AG09319 (cell line): Measurements from ENCODE around the gene GRIN2D.

Source experiments
- DNase-seq: peaks from one replicate; pipeline ENCODE4 v3.0.0-alpha.2; 2010; ENCODE audit warnings: low read depth; ENCODE audit errors: extremely low read depth
- CTCF ChIP-seq: IDR thresholded peaks from 2 replicates; pipeline ENCODE4 v1.5.1; 2011; ENCODE audit warnings: low read depth, mild to moderate bottlenecking, inconsistent platforms, low read length, moderate library complexity

GRIN2D gene

DNA sequence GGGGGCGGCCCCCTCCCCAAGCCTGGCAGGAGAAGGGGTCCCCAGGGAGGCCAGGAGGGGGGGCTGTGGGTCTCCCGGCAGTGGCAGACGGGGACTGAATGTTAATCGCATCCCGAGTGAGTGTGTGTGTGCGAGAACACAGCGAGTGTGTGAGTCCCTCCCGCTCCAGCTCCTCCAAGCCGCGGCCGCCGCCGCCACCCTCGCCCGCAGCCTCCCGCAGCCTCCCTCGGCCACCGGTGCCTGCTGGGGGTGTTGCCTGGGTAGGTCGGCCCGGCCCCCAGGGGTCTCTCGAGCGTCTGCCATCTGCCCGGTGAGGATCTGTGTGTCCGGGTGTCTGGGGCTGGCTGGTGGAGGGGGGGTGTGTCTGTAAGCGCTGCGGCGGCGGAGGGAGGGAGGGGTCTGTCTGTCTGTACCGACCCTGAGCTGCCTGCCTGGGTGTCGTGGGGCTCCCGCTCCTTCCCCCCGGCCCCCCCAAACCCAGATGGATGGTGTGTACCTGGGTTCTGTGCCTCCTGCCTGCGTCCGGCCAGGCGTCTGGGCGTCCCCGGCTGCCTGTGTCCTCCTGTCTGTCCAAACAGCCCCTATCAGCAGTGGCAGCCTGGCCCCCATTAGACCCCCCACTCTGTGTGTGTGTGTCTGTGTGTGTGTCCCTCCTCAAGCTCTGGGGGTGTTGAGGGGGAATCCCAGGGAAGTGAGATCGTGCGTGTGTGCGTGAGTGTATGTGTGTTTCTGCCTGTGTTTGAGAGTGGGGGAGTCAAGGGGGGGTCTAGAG lies at the start of gene GRIN2D:
Gene GRIN2D (plus strand): TSS at position 110 of the 772 bp plus-strand sequence. CDS start 4,725 bp downstream, outside the sequence.
- TF ChIP-seq CTCF: peak; percentile 0; the same call in 1 of the 2 replicates
- no peak for DNase-seq

GRCh38 chr19:48344892-48345291 lies 48.6 kb upstream of the GRIN2D start:
- TF ChIP-seq CTCF: no peak
- no peak for DNase-seq

- TF ChIP-seq CTCF: no peak
- DNase-seq: no peak
Measured at GRCh38 chr19:48346191-48346590, 47.3 kb upstream of the GRIN2D start.

GRCh38 chr19:48348045-48348444 lies 45.4 kb upstream of the GRIN2D start:
- TF ChIP-seq CTCF: no peak
- peak; percentile 42 for DNase-seq

DNA sequence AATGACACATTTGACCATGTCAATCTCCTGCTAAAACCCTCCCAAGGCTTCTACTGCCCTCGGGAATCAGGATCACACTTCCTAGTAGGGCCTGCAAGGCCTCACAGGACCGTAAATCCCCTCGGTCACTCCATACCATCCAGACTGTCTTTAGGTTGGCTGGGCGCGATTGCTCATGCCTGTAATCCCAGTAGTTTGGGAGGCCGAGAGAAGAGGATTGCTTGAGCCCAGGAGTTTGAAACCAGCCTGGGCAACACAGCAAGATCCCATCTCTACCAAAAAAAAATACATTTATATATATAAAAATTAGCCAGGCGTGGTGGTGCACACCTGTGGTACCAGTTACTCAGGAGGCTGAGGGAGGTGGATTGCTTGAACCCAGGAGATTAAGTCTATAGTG lies 44.7 kb upstream of the GRIN2D start:
- no peak for TF ChIP-seq CTCF
- DNase-seq: no peak

- TF ChIP-seq CTCF: no peak
- DNase-seq: no peak
Measured at GRCh38 chr19:48350856-48351255, 42.6 kb upstream of the GRIN2D start.

DNA sequence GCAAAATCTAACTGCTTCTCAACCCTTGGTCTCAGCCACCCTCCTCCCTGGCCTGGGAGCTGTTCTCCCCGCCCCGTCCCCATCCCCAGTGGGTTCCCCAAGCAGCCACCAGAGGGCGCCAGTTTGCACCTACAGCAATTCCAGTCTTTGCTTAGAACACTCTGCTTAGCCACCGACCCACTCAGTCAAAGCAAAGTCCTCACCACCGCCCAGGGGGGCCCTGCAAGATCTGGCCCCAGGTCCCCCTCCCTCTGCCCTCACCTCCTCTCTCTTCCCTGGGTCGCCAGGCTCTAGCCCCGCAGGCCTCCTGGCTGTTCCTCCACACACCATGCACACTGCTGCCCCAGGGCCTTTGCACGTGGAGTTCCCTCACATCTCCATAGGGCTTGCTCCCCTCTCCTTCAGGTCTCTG lies 42.1 kb upstream of the GRIN2D start:
- peak; percentile 68 for TF ChIP-seq CTCF
- no peak for DNase-seq
